Colonic mucosa (tissue), 4 donors: ENCODE data around the gene APLP2. TPM values are rescaled to one million over a fixed set of nuclear protein-coding genes. Genes with fewer than 3 reads are reported as not detected.
A peak's percentile ranks its signal among the peaks of the same experiment; 100 is the strongest.
"Not testable (repeated sequence)": the region's sequence is repeated elsewhere in the genome, so short reads cannot be mapped to it uniquely, and the experiment has no call there.

ENCODE experiments used
- DNase-seq: peaks from one replicate; pipeline ENCODE4 v3.0.0-alpha.2; 2020
- H3K27ac ChIP-seq: fragments of 200-600 bp; one replicate; pipeline ENCODE4 v1.8.0; 2021
- H3K27me3 ChIP-seq: fragments of 200-600 bp; one replicate; pipeline ENCODE4 v1.8.0; 2021
- H3K36me3 ChIP-seq: fragments of 200-600 bp; one replicate; pipeline ENCODE4 v1.8.0; 2021
- H3K4me1 ChIP-seq: fragments of 200-600 bp; one replicate; pipeline ENCODE4 v1.8.0; 2021; ENCODE audit warnings: mild to moderate bottlenecking
- H3K4me3 ChIP-seq: fragments of 200-600 bp; one replicate; pipeline ENCODE4 v1.8.0; 2021
- H3K9ac ChIP-seq, 2 donors: one replicate each; pipeline ENCODE4 v1.7.0; 2013; ENCODE audit warnings: control low read depth in 2 of 2, low read depth in 2 of 2, low read length in 2 of 2
- H3K9me3 ChIP-seq: fragments of 200-600 bp; one replicate; pipeline ENCODE4 v1.8.0; 2021
- intact Hi-C: fragments of 100-400 bp; cut with DNase I; formaldehyde crosslinking; loops from one replicate; pipeline ENCODE4 v1.14.1; 2022
- total RNA-seq, 2 donors: library from RNA; stranded (reverse); fragmentation: NEBNext Ultra II Directional in 1 of 2; extraction: Animal tissue kit (Norgen Biotek cat#: 25700) in 1 of 2; gene quantifications; one replicate each; pipeline ENCODE4 v1.2.1, GENCODE V29; 2021
- TF ChIP-seq, protein P1 (sequence below): fragments of 200-600 bp; IDR thresholded peaks from one replicate; pipeline ENCODE4 v1.8.0; 2022; ENCODE audit warnings: antibody characterized with exemption, mild to moderate bottlenecking
- donor health status: healthy.
- donor health status: DM: no; HTN: no; CAD: no.
- donor health status: DM: no; HTN: no; CAD: no.

APLP2 gene
- total RNA-seq, 2 donors from 2014 or later, result 285 to 388 TPM

DNA sequence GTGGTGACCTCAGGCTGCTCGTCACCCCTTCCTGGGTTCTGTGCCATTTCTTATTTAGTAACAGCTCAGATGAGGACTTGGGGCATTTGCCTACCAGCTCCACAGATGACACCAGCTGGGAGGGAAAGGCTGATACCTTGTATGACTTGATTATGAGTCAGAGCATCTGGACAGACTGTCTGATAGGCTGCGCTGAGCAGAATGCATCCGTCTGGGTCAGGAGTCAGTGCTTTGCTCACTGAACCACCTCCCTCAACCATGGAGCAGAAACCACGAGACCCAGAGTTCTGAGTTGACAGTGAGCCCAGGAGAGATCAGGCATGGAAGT, 96.7 kb downstream of the APLP2 start:
- H3K27me3 ChIP-seq, result no peaks in the 10 kb centered on the region
- H3K27ac ChIP-seq, result peak overlapping the region; percentile 67
- intact Hi-C loops, result no loop called here
- no peak overlapping the region for H3K4me3 ChIP-seq
- H3K9me3 ChIP-seq, result no peaks in the 10 kb centered on the region
- TF ChIP-seq, protein P1, sequence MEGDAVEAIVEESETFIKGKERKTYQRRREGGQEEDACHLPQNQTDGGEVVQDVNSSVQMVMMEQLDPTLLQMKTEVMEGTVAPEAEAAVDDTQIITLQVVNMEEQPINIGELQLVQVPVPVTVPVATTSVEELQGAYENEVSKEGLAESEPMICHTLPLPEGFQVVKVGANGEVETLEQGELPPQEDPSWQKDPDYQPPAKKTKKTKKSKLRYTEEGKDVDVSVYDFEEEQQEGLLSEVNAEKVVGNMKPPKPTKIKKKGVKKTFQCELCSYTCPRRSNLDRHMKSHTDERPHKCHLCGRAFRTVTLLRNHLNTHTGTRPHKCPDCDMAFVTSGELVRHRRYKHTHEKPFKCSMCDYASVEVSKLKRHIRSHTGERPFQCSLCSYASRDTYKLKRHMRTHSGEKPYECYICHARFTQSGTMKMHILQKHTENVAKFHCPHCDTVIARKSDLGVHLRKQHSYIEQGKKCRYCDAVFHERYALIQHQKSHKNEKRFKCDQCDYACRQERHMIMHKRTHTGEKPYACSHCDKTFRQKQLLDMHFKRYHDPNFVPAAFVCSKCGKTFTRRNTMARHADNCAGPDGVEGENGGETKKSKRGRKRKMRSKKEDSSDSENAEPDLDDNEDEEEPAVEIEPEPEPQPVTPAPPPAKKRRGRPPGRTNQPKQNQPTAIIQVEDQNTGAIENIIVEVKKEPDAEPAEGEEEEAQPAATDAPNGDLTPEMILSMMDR, result no peak
- H3K9ac ChIP-seq, result peak overlapping the region in 1 of 2 donors; percentile 72
- H3K36me3 ChIP-seq, result no peaks in the 10 kb centered on the region
- H3K4me1 ChIP-seq, result peaks cover 31% of the 10 kb centered on the region
- DNase-seq, result peak; percentile 72

DNA sequence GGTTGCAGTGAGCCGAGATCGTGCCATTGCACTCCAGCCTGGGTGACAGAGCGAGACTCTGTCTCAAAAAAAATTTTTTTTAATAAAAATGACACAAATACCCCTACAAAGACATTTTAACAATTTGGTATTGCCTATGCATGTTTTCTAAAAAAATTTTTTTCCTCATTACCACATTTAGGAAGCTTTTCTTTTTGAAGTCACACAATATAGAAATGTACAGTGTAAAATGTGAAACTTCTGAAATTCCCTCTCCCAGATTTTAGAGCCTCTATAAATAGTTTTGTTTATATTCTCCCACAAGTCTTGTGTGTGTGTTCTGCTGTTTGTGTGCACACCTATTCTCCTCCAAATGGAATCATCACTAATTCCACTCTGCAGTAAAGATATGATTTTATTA, 97.5 kb downstream of the APLP2 start:
- Histone ChIP-seq H3K27ac (peak overlapping the region; percentile 67), H3K9ac (no peak overlapping the region), H3K36me3 (no peaks in the 10 kb centered on the region), H3K4me3 (no peak overlapping the region), H3K9me3 (no peaks in the 10 kb centered on the region), H3K4me1 (peaks cover 38% of the 10 kb centered on the region), H3K27me3 (no peaks in the 10 kb centered on the region)
- TF ChIP-seq, protein P1, result no peak
- intact Hi-C loops, result no loop called here
- DNase-seq, result no peak

DNA sequence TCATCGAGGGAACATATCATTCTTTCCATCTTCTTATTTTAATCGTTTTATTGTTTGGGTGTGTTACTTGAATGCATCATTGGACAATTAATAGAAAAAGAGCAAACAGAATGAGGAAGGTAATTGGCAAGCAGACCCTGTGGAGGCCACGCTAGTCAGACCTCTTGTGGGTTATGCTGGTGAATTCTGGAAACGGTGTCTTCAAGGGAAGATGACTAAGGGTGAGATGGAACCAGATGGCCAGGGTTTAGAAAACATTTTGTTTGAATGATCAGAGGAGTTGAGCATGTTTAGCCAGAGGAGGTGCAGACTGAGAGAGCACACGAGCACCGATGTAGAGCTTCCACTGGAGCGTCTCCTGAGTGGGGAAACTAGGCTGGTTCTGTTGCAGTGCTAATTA, 98.4 kb downstream of the APLP2 start:
- Histone ChIP-seq H3K9me3 (no peaks in the 10 kb centered on the region), H3K36me3 (no peaks in the 10 kb centered on the region), H3K27me3 (no peaks in the 10 kb centered on the region), H3K4me1 (peaks cover 29% of the 10 kb centered on the region), H3K27ac (peak overlapping the region; percentile 41), H3K4me3 (no peak overlapping the region), H3K9ac (peak overlapping the region in 1 of 2 donors; percentile 64)
- intact Hi-C loops, result no loop called here
- TF ChIP-seq, protein P1, result no peak
- DNase-seq, result no peak

DNA sequence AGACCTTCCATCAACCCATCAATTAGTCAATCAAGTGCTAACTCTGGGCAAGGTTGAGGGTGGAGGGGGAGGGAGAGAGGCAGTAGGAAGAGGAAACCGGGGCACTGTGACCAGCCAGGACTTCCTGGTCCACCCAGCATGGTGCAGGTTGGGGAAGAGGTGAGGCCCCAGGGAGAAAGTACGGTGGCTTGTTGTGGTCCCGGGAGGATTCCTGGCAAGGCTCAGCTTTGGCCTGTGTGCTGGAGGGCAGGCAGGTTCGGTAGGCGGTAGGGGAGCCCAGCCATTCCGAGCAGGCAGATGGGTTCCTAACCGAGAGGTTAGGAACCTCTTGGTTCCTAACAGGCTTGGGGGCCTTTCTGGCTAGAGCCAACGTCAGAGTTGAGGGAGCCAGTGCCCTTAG, 100.7 kb downstream of the APLP2 start:
- Histone ChIP-seq H3K9me3 (no peaks in the 10 kb centered on the region), H3K27ac (peak overlapping the region; percentile 66), H3K4me3 (no peak overlapping the region), H3K36me3 (no peaks in the 10 kb centered on the region), H3K4me1 (peaks cover 24% of the 10 kb centered on the region), H3K9ac (peak overlapping the region in 1 of 2 donors; percentile 76), H3K27me3 (no peaks in the 10 kb centered on the region)
- TF ChIP-seq, protein P1, result no peak
- peak; percentile 60 for DNase-seq
- intact Hi-C loops, result no loop called here

DNA sequence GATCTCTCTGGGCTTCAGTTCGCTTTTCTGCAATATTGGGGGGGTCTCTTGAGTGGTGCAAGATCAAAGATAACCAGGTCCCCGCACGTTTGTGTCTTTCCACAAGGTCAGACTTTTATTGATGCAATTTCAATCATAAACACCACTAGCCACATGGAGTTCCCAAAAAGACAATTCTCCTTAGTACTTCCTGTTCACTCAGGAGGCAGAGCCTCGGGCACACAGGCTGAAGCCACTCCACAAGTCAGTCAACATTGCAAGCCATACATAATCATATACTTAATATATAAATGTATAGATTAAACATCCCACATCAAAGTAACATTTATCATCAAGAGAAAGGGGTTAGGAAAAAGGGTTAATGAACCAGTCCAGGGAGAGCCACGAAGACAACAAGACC, 101.8 kb downstream of the APLP2 start:
- H3K4me1 ChIP-seq, result peaks cover 24% of the 10 kb centered on the region
- no peaks in the 10 kb centered on the region for H3K9me3 ChIP-seq
- no peaks in the 10 kb centered on the region for H3K27me3 ChIP-seq
- peak overlapping the region in 1 of 2 donors; percentile 51 for H3K9ac ChIP-seq
- intact Hi-C loops, result no loop called here
- H3K4me3 ChIP-seq, result no peak overlapping the region
- TF ChIP-seq, protein P1, result no peak
- peak overlapping the region; percentile 66 for H3K27ac ChIP-seq
- H3K36me3 ChIP-seq, result no peaks in the 10 kb centered on the region
- DNase-seq, result no peak

DNA sequence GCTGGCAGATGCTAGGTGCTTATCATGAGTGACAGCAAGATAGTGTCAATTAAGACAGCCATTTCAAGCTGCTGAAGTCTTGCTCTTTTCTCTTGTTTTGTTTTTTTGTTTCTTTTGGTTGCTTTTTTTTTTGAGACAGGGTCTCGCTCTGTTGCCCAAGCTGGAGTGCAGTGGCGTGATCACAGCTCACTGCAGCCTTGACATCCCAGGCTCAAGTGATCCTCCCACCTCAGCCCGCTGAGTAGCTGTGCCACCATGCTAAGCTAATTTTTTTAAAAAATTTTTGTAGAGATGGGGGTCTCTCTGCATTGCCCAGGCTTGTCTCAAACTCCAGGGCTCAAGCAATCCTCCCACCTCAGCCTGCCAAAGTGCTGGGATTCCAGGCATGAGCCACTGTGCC, 102.3 kb downstream of the APLP2 start:
- Histone ChIP-seq H3K27ac (peak overlapping the region; percentile 66), H3K9ac (peak overlapping the region in 1 of 2 donors; percentile 51), H3K4me1 (peaks cover 21% of the 10 kb centered on the region)
- H3K27me3 ChIP-seq, H3K4me3 ChIP-seq, DNase-seq, H3K36me3 ChIP-seq, H3K9me3 ChIP-seq, intact Hi-C loops: not testable (repeated sequence)
